Measurements from ENCODE around the gene TGIF2.

GRCh38 chr20:36582322-36582721 is 8.9 kb downstream of the TGIF2 start:
- no peak for TF ChIP-seq EZH2phosphoT487 (IDR thresholded peaks at IDR 0.05; ENCODE audit: low read depth)
- TF ChIP-seq, protein P1, sequence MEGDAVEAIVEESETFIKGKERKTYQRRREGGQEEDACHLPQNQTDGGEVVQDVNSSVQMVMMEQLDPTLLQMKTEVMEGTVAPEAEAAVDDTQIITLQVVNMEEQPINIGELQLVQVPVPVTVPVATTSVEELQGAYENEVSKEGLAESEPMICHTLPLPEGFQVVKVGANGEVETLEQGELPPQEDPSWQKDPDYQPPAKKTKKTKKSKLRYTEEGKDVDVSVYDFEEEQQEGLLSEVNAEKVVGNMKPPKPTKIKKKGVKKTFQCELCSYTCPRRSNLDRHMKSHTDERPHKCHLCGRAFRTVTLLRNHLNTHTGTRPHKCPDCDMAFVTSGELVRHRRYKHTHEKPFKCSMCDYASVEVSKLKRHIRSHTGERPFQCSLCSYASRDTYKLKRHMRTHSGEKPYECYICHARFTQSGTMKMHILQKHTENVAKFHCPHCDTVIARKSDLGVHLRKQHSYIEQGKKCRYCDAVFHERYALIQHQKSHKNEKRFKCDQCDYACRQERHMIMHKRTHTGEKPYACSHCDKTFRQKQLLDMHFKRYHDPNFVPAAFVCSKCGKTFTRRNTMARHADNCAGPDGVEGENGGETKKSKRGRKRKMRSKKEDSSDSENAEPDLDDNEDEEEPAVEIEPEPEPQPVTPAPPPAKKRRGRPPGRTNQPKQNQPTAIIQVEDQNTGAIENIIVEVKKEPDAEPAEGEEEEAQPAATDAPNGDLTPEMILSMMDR (IDR thresholded peaks at IDR 0.05; ENCODE audit: low read depth, low read length): no peak
